Measurements from ENCODE around the gene DUSP8. TPM values are rescaled to one million over a fixed set of nuclear protein-coding genes. Genes with fewer than 3 reads are reported as not detected.

DUSP8 gene
- total RNA-seq, 1 experiment from 2014 or later: 4.4 TPM

GRCh38 chr11:1573077-1573902 is 1.2 kb upstream of the DUSP8 start:
- H3K79me2 ChIP-seq (ENCODE audit: insufficient read depth, low read length): no peaks in the 10 kb centered on the region
- H3K79me1 ChIP-seq (ENCODE audit: insufficient read depth, low read depth, low read length, poor library complexity, severe bottlenecking): no peaks in the 10 kb centered on the region
- peaks cover 19% of the 10 kb centered on the region for H3K27me3 ChIP-seq (ENCODE audit: insufficient read depth, low read length)
- no peak overlapping the region for H2AFZ ChIP-seq (ENCODE audit: low read length)
- no peaks in the 10 kb centered on the region for H3K4me1 ChIP-seq (ENCODE audit: insufficient read depth, low read length)
- Mint-ChIP-seq H3K9me3 (peaks cover 3% of the 10 kb centered on the region in 2 experiments), H3K36me3 (ENCODE audit: insufficient read depth in 1 of 3, low read depth in 3 of 3) (peaks cover 0 to 3% (median 0%) of the 10 kb centered on the region in 3 experiments; a peak in 3 of 7 replicates), H3K4me3 (peak overlapping the region; percentile 41 to 63; a peak in 4 of 5 replicates), H3K4me1 (peaks cover 17 to 31% of the 10 kb centered on the region in 2 experiments), H3K27me3 (ENCODE audit: low read depth) (peaks cover 79% of the 10 kb centered on the region), H3K27ac (no peak overlapping the region)
- no peaks in the 10 kb centered on the region for H4K20me1 ChIP-seq (ENCODE audit: control insufficient read depth, insufficient read depth, insufficient read length)
- no peaks in the 10 kb centered on the region for H3K9me3 ChIP-seq (ENCODE audit: control insufficient read depth, low read depth, low read length)
- no peak overlapping the region for H2BK20ac ChIP-seq (ENCODE audit: low read depth, low read length, poor library complexity, severe bottlenecking)
- H3K27ac ChIP-seq (ENCODE audit: insufficient read length, low read depth, low read length): no peak overlapping the region
- H3K4ac ChIP-seq (ENCODE audit: low read depth, low read length): no peak overlapping the region
- H3K18ac ChIP-seq (ENCODE audit: insufficient read length, low read depth, low read length): peak overlapping the region; percentile 66
- H3K4me2 ChIP-seq (ENCODE audit: insufficient read depth, insufficient read length, low read length): peak overlapping the region; percentile 54
- WGBS (ENCODE audit: extremely low coverage, insufficient read length, low lambda C conversion rate): no CpG with 5 or more reads among the region's 37 CpGs
- H3K23me2 ChIP-seq (ENCODE audit: insufficient read length, low read depth, low read length, poor library complexity, severe bottlenecking): peaks cover 22% of the 10 kb centered on the region
- no peak overlapping the region for H2AK5ac ChIP-seq (ENCODE audit: insufficient read length, low read length)
- no peak overlapping the region for H2BK15ac ChIP-seq (ENCODE audit: low read depth, low read length)
- no peak overlapping the region for H3T11ph ChIP-seq (ENCODE audit: low read length)
- DNase-seq: no peak
- TF ChIP-seq CTCF (conservative IDR thresholded peaks at IDR 0.05): no peak
- H3K14ac ChIP-seq (ENCODE audit: insufficient read depth, low read length): no peak overlapping the region
- no peak overlapping the region for H2BK12ac ChIP-seq (ENCODE audit: insufficient read length, low read depth, low read length)
- no peak overlapping the region for H3K23ac ChIP-seq (ENCODE audit: insufficient read length, low read depth, low read length)
- H4K8ac ChIP-seq (replicated peaks; ENCODE audit: insufficient read length, low read depth, low read length): no peak overlapping the region
- no peak overlapping the region for H2BK5ac ChIP-seq (ENCODE audit: insufficient read length, low read length)
- no peak overlapping the region for H2BK120ac ChIP-seq (ENCODE audit: low read depth, low read length, poor library complexity, severe bottlenecking)
- no peak overlapping the region for H3K9ac ChIP-seq (ENCODE audit: extremely low read depth, insufficient read length, low read length)
- no peak overlapping the region for H4K5ac ChIP-seq (ENCODE audit: insufficient read length, low read depth, low read length)
- no peak overlapping the region for H3K56ac ChIP-seq (ENCODE audit: insufficient read length, low read depth, low read length)
- H4K91ac ChIP-seq (ENCODE audit: insufficient read length, low read depth, low read length): no peak overlapping the region
